Measurements from ENCODE around the gene PAAF1.
"Not testable (repeated sequence)": the region's sequence is repeated elsewhere in the genome, so short reads cannot be mapped to it uniquely, and the experiment has no call there.

PAAF1 gene

GRCh38 chr11:73883856-73884255 lies 7.1 kb downstream of the PAAF1 start:
- no peak for DNase-seq

GRCh38 chr11:73888244-73888643 lies 11.4 kb downstream of the PAAF1 start:
- no peak for DNase-seq

DNA sequence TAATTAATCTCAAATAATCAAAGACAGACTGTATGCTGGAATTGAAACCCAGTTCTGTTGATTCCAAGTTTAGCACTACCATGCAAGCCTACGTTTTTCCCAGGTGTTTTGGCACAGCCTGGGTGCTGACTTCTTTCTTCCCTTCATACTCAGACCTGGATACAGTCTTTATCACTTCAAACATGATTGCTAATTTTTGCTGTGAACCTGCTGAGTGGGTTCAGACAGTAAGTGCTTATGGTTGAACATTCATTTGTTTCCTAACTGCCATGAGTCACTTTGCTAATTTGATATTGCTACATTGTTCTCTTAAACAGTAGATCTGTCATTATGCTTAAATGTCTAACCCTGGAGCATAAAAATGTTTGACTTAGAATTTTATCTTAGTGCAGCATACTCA lies 12.2 kb downstream of the PAAF1 start:
- no peak for DNase-seq

DNA sequence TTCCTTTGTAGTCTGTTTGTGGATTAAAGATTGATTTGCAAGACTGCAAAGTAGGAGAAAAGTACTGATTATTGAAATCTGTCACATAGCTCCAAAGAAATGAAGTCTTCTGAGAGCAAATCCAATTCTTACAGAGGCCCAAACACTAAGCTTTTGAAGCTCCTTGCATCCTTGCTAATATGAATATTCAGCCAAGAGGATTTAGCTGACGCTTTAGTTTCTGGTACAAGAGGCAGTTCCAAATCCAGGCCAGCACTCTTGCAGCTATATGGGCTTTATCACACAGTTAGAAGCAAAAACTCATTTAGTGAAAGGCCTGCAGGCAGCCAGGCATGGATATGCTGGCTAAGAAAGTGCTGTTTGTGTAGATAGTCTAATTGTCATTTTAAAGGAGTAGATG lies 12.7 kb downstream of the PAAF1 start:
- DNase-seq = no peak

DNA sequence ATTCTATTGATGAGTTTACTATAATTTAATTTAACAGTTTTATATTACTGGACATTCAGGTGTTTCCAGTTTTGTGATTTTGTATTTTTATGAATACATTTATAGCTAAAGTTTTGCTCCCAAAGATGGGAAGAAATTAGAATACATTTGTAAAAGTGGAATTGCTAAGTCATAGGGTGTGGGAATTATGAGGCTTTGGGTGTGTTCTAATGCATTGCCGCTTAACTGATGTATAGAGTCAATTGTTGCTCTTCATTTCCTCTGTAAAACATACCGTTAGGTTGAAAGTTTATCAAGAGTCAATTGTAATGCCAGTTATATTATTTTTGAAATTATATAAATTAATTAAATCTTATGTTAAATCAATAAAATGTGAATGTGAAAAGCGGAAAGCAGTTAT lies 16.2 kb downstream of the PAAF1 start:
- DNase-seq = no peak

- DNase-seq = no peak
These were observed 18.0 kb downstream of the PAAF1 start for GRCh38 chr11:73894725-73895335.

DNA sequence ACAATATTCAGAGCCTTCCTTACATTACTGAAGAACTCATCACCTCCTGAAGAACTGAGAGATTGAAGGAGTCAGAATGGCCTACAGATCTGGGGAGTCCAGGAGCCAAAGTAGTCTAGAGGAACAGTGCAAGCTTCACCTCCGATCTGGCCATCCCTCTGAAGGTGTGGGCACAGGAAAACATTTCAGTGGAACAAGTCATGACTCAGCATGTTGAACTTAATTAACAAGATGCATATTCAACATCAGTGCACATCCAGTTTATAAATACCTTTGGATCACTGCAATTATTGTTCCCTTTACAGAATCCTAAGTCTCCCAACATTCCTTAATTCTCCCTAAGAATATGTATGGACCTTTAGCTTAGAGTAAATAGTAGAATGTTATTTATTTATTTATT lies 25.5 kb downstream of the PAAF1 start:
- DNase-seq = no peak

GRCh38 chr11:73907191-73907590 lies 30.4 kb downstream of the PAAF1 start:
- DNase-seq = no peak

- no peak for DNase-seq
These were observed 35.2 kb downstream of the PAAF1 start for GRCh38 chr11:73912026-73912425.

- DNase-seq = no peak
These were observed 36.7 kb downstream of the PAAF1 start for GRCh38 chr11:73913472-73913871.

- no peak for DNase-seq
These were observed 37.5 kb downstream of the PAAF1 start for GRCh38 chr11:73914284-73914683.

DNA sequence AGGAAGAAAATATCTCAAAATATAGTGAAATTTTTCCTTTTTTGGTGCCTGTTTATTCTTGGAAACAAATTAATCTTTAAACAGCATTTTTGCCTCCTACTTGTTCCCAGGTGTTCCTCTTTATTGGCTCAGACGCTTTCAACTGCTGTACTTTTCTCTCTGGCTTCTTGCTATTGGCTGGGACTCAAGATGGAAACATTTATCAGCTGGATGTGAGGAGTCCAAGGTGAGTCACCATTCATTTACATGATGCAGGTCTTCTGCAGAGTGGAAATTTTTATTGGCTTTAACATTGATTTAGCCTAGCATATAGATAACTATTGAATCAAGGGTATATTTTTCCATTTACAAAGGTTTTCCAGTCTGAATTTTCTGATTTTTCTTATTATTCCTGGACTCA lies 39.6 kb downstream of the PAAF1 start:
- no peak for DNase-seq

- no peak for DNase-seq
These were observed 44.4 kb downstream of the PAAF1 start for GRCh38 chr11:73921180-73921579.

- DNase-seq = no peak
These were observed 52.6 kb downstream of the PAAF1 start for GRCh38 chr11:73929388-73929787.

DNA sequence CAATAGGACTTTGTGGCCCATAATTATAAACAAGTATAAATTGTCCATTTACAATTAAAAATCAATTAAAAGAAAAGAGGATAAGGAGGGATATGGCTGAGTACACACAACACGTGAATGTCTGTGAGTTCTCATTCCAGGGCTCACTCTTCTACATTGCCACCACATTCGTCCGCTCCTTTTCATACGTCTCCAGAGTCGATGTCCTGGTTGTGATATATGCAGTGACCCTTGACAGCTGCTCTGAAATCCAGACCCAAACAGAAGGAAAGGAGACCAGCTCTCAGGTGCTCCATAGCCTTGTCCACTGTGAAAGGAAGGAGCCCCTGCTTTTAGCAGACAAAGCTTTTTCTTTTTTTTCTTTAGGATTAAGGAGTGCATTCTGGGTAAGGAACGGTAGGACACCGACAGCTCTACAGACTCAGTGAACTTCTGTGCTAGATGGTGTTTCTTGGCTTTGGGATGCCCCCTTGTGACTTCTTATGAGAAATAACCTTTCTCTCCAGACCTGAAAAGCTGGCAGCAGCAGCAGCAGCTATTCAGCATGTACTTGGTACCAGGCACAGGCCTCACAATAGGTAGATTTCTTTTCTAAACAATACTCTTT lies 54.3 kb downstream of the PAAF1 start:
- DNase-seq = peak; percentile 30

DNA sequence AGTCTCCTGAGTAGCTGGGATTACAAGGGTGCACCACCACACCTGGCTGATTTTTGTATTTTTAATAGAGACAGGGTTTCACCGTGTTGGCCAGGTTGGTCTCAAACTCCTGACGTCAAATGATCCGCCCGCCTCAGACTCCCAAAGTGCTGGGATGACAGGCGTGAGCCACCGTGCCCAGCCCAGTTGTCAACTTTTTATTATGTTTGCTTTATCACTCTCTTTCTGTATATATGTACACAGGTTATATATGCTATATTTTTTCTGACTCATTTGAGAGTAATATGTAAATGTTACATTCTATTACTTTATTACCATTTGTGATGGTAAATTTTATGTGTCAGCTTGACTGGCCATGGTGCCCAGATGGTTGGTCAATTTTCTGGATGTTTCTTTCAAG lies 55.2 kb downstream of the PAAF1 start:
- DNase-seq = no peak

GRCh38 chr11:73932781-73933180 lies 56.0 kb downstream of the PAAF1 start:
- no peak for DNase-seq

- not testable (repeated sequence) for DNase-seq
These were observed 59.2 kb downstream of the PAAF1 start for GRCh38 chr11:73936047-73936446.

DNA sequence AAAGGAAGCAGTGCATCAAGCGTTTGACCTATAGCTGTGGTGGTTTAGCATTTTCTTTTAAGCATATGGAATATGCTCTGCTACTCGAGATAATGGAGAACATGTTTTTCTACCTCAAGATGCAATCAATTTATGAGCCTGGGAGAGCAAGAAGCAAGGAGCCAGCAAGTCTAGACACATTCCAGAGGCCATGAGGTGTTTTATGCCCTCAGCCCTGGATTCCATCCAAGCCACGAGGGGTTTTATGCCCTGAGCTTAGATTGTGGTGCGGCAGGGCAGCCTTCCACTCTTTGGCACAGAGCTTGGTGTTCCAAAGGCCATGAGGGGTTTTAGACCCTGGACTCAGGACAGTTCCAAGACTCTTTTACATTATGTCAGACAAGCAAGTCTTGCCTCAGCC lies 62.3 kb downstream of the PAAF1 start:
- DNase-seq = no peak

GRCh38 chr11:73940801-73941570 lies 64.2 kb downstream of the PAAF1 start:
- DNase-seq = no peak

DNA sequence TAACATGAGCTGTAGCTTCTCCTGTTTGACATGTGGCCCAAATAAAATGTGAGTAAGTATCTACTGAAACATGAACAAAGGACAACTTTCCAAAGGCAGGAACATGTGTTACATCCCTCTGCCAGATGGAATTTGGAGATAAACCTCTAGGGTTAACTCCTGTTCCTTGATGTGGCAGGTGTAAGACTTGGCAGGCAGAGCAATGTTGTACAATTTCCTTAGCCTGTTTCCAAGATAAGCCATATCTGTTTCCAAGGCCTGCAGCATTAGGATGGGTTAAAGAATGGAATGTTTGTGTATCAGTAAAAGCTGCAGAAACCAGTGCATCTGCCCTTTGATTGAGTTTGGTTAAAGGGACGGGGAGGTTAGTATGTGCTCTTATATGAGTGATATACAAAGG lies 65.2 kb downstream of the PAAF1 start:
- DNase-seq = no peak

- DNase-seq = peak; percentile 32
These were observed 67.3 kb downstream of the PAAF1 start for GRCh38 chr11:73944085-73944484.

DNA sequence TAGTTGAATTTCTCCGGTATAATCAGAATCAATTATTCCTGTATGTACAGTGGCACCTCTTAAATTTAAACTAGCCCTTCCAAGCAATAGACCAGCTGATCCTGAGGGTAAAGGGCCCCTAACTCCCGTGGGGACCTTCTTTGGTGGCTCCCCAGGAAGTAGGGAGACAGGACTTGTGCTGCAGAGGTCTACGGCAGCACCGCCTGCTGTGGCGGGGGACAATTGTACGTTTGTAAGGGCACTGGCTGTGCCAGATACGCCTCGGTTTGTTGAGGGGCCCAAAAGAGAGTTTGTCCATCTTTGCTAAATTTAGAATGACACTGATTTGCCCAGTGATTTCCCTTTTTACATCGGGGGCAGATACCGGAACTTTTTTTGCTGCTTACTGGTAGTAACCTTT lies 68.1 kb downstream of the PAAF1 start:
- no peak for DNase-seq

DNA sequence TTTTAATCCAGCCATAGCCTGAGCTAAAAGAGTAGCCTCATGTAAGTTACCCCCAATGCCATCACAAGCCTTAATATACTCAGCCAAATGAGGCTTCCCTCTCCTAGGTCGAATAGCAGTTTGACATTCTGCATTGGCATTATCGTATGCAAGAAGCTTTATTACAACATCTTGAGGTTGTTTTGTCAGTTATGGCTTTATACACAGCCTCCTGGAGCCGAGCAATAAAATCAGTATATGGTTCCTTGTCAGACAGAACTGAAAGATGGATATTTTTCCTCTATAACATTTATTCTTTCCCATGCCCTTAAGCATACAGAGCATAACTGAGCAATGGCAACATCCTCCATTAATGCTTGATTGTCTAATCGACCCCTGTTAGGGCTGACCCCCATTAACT lies 68.6 kb downstream of the PAAF1 start:
- no peak for DNase-seq

Data from NCI-H1092 treated with DMSO at 0.1 percent for 48 hours (cell line).